GM12801 (cell line): ENCODE measurements around the gene WDR37.

ENCODE experiments used
- TF ChIP-seq, protein P1 (sequence below): IDR thresholded peaks from one replicate; pipeline ENCODE4 v1.5.1; 2011; ENCODE audit warnings: control low read depth; ENCODE audit not compliant: insufficient read length; ENCODE audit errors: extremely low read depth

Gene WDR37

DNA sequence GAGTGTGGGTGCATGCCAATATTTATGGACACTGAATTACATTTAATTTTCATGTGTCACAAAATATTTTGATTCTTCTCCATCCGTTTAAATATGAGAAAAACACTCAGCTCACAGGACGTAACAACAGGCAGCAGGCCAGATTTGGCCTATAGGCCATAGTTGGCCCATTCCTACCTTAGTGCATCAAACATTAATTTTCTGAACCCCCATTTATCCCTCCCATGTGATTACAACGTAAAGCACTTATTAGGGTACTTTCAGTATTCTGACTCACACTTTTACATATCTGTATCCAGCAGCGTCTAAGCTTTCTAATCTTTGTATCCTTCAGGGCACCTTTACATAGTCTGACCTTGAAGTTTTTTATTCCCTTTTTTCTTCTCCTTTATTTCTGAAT is 11.2 kb upstream of the WDR37 start:
- TF ChIP-seq, protein P1, sequence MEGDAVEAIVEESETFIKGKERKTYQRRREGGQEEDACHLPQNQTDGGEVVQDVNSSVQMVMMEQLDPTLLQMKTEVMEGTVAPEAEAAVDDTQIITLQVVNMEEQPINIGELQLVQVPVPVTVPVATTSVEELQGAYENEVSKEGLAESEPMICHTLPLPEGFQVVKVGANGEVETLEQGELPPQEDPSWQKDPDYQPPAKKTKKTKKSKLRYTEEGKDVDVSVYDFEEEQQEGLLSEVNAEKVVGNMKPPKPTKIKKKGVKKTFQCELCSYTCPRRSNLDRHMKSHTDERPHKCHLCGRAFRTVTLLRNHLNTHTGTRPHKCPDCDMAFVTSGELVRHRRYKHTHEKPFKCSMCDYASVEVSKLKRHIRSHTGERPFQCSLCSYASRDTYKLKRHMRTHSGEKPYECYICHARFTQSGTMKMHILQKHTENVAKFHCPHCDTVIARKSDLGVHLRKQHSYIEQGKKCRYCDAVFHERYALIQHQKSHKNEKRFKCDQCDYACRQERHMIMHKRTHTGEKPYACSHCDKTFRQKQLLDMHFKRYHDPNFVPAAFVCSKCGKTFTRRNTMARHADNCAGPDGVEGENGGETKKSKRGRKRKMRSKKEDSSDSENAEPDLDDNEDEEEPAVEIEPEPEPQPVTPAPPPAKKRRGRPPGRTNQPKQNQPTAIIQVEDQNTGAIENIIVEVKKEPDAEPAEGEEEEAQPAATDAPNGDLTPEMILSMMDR, result no peak

DNA sequence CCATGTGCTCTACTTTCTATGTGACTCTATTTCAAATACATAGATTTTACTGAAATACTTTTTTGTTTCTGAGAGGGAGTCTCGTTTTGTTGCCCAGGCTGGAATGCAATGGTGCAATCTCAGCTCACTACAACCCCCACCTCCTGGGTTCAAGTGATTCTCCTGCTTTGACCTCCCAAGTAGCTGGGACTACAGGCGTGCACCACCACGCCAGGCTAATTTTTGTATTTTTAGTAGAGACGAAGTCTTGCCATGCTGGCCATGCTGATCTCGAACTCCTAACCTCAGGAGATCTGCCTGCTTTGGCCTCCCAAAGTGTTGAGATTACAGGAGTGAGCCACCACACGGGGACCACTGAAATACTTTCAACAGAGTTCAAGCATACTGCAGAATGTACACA is 10.8 kb upstream of the WDR37 start:
- TF ChIP-seq, protein P1, result no peak

DNA sequence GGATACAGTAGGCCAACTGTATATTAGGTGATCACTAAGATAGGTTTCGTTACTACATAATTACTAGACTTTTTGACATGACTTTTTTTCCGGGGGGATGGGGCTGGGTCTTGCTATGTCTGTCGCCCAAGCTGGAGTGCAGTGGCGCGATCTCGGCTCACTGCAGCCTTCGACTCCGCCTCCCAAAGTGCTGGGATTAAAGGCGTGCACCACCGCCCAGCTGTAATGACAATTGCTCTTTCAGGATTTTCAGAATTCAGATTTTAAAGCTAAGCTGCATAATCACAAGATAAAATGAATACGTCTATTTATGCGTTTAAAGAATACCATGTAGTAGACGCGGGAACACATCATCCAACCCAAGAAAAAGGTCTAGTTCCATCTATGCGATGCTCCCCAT is 8.2 kb upstream of the WDR37 start:
- TF ChIP-seq, protein P1, result no peak

DNA sequence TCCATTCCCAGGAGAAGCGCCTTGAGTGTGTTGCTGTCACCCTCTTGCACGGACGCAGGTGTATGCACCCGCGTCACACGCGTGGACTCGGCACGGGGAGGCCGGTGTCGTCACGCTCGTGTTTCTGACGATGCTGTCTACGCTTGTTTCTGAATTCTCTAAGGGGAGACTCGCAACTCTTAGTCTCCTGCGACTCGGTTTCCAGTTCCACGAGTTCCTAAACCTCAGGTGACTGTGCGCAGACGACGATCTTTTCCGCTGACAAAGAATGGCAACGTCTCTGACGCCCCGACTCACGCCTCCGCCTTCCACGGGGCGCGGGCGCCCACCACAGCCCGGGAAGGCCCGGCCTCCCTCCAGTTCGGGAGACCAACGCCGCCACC is 7.8 kb upstream of the WDR37 start:
- TF ChIP-seq, protein P1, result no peak

DNA sequence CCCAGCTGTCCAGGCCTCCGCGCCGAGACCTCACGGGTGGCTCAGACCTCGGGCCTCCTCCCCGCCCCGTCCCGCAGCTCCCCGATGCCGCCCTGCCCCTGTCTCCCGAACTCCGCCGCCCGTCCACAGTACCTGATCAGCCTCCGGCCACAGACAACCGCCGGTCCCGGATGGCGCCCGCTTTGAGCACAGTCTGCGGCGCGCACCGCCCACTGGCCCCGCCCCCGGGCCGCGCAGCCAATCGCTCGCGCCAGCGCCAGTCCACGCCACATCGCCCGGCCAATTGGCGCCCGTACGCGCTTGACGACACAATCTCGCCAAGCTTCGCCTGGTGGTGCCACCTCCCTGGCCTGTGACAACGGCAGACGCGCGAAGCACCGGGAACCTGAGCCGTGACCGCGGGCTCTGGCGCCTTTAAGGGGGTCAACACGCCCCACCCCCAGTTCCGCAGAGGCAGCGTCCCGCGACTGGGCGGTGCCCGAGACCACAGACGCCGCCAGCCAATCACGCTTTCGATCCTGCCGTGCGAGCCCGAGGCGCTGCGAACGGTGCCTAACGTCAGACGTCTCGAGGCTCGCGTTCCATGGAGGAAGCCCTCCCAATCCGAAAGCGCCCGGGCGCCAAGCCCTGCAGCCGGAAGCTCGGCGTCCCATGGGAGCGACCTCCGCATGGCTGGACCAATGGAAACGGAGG is 7.3 kb upstream of the WDR37 start, which contains the start of gene IDI1:
IDI1 (minus strand) TSS at position 388 of the 693 bp plus-strand sequence; CDS start at position 272, 116 bp downstream.
- TF ChIP-seq, protein P1, result no peak

DNA sequence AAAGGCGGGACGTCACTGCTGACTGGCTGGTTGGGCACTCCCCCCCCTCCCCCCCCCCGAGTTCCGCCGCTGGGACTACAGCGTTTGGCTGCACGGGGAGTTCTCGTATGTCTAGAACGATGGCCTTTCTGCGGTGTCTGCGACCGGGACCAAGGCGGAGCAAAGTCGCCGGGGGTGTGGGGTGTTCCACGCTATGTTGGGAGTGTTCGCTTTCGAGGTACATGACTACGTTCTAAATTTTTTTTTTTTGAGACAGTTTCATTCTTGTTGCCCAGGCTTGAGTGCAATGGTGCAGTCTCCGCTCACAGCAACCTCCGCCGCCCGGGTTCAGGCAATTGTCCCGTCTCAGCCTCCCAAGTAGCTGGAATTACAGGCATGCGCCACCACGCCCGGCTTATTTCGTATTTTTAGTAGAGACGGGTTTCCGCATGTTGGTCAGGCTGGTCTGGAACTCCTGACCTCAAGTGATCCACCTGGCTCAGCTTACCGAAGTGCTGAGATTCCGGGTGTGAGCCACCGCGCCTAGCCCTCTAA is 6.7 kb upstream of the WDR37 start:
- TF ChIP-seq, protein P1, result no peak

DNA sequence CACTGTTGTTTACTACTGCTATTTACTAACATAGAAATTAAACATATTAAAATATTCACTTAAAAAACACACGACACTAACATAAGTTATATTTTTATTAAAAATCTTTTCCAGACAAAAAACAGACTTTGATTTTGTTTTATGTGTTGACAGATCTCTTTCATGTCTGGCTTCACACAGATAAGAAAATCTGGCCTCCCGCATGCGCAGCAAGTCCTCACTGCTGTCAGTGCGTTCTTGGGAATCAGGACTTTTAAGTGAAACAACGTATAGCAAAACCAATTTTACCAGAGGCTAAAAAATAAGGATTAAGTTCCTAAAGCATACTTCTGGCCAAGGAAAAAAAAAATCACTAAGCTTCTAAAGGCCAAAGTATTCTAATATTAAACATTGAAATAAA is 6.0 kb upstream of the WDR37 start:
- TF ChIP-seq, protein P1, result no peak
